NCI-H2081 (cell line): ENCODE measurements around the gene LEKR1.
"Not testable (repeated sequence)": the region's sequence is repeated elsewhere in the genome, so short reads cannot be mapped to it uniquely, and the experiment has no call there.

Experiments used
- DNase-seq, 2 experiments: peaks; one replicate each; lab custom pipeline; 2025; lab: John Stamatoyannopoulos, UW

LEKR1 gene

DNA sequence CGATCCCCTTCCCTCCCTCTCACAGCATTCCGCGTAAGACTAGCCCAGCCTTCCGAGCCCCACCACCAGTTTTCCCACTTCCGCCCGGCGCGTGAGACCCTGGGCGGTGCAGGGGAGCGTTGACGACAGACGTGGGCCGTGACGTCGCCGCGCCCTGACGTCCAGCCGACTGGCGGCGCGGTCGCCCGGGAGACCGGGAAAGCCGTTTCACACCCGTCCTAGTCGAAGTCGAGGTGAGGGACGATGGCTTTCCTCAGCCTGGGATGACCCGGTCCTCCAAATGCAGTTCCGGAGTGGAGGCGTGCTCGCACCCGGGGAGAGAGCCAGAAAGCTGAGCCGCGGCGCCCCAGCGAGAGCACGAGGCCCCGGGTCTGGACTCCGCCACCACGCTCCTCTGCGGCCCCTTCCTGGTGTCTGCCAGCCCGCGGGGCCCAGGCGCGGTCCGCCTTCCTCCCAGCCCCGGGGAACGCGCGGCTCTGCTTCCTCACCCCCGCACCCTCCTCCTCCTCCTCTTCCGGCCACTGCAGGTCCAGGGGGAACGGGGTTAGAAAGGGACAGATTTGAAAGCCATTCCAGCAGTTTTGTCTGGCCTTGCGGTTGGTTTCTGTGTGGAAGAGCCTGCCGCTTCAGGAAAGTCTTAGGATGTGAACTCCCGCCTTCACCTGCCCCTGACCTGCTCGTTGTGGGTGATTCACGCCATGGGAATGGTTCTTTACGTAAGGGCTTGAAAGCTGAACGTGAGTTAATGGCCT lies at the start of gene LEKR1:
TSS of gene LEKR1 (plus strand) at position 210 of the 752 bp plus-strand sequence. CDS start 2,977 bp downstream, outside the sequence.
- DNase-seq: peak; percentile 86 to 93

DNA sequence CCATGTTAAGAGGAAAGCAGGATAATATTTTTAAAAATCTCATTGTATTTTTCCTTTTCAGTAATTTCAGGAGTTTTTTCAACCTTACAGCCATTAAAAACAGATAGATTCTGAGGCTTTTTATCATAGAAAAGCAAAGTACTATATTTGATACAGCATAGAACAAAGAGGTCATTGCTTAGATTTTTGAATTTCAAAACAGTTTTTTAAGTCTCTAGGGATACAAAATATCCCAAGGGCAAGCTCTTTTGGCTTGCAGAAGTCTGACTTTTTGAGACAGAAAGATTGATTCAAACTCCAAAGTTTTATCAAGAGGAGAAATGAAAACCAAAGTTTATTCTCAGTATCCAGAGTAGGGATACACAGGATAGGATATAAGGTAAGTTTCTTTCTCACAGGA lies 49.3 kb upstream of the LEKR1 start:
- no peak for DNase-seq

DNA sequence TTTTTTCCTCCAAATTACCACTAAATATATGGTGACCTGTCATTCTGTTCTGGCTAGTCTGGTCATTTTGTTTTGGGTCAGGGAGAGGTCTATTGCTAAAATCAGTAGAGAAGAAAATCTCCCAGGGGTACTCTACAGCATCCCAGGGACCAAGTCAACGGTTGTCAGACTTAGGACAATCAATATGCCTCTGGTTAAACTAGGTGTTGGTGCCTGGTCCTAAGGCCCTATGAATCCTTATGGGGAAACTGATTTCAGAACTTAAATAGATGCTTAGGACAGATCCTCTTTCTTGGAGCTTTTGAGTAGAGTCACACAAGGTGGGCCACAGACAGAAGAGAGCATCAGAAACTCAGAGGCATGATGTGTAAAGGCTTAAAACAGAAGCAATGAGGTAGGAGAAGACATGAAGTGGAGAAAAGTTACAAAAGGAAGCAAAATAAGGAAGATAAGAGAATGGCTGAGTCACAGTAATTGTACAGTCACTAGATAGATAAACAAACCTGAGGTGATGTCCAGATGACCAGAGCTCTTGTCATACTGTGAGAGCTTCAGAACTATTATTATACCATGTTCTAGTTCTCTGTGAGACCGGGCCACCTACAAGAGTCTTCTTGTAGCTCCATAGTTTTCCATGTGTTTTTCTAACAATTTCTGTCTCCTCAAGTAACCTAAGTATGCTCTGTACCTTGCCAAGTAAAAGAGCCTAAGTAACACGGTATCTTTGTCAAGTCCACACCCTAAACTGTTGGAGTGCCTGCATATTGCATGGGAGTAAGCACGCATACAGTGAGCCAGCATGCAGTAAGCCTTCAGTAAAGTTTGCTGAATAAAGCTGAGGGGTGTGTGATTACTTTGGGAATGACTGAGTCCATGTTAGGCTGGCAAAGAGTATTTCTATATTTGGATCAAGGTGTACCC lies 44.6 kb upstream of the LEKR1 start:
- no peak for DNase-seq

DNA sequence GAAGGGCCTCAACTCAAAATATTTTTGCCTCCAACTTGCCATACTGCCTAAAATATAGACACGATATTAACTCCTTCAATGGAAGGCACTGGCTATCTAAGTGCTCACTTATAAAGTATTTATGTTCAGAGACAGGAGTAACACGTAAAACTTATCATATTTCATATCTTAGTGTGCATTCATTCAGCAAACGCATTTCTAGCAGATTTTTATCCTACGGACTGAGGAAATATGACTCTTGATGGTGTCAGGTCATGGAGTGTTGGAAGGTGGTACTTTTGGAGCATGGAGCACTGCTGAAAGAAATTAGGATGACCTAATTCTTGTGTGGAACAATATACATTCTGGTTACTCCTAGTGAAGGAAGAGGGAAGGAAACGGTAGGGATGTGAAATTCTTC lies 43.8 kb upstream of the LEKR1 start:
- DNase-seq: no peak

DNA sequence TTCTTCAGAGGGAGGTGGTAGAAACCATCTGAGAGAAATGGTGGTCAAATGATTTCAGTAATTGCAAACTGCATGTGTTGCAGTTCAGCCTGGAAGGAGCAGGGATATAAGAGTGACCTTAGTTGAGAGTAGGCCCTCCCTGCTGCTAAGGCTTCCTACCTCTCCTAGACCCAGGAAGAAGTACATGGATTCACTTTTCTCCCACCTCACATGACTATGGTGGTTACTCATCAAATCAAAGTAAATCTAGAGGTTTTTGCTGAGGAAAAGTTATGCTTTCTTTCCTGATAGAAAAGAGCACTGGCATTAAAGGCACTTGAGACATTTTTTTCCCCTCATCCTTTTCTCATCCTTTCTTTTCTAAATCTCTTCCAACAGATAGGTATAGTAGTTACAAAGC lies 43.2 kb upstream of the LEKR1 start:
- DNase-seq: no peak

DNA sequence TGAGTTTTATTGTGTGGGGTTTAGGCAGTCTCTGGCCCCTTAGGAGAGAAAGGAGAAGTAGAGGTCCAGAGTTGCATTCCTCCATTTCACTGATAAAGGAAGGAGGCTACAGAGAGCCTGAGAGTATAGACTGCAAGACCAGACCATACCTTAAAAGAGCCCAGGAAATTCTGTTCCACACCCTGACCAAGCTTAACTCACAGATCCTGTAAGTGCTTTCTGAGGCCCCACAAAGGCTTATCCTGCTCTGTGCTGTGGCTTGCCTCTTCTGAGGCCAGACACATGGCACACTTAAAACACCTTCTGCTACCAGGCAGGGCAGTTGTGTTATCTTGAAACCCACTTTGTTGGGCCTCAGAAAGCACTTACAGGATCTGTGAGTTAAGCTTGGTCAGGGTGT lies 39.2 kb upstream of the LEKR1 start:
- DNase-seq: no peak

DNA sequence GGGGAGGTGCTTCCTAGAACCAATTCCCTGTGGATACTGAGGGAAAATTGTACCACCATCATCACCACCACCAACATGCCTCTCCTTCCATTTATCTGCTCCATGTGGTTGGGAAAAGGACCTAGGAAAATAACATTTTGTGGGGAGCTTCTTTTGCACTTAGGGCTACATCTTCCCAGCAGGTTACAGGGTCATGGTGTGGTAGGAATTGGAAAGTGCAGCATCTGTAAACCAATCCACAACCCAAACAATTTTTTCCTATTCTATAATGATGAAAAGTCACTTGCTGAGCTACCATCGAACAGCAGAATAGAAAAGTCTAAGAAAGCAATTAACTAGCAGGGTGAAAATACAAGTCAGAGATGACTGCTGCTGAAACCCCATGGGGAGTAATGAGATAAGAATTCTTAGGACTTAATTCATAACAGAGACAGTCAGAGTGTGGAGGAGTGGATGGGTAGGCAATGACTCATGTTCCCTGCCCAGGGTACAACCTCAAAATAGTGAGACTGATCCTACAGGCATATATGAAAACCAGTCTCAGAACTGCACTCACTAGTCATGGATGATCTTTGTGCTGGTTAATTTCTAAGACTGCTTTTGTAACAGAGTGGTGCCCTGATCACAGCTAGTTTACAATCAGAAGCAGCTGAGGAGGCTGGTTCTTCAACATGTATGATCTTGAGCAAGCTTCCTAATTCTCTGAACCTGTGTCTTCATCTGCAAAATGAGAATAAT lies 38.1 kb upstream of the LEKR1 start:
- DNase-seq: no peak

DNA sequence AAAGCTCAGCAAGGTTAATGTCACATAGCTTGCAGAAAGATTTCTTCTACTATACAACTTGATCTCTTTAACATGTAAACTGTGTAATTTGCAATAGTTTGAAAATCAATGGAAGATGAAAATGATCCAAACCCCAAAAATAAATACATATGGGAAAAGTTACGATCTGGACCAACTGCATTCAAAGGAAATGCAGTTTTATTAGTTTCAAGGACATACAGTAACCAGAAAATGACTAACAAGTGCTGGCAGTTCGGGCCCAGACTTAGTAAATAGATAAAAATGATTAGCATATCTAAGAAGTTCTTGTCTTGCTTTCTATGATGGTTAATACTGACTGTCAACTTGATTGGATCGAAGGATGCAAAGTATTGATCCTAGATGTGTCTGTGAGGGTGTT lies 37.3 kb upstream of the LEKR1 start:
- DNase-seq: no peak

DNA sequence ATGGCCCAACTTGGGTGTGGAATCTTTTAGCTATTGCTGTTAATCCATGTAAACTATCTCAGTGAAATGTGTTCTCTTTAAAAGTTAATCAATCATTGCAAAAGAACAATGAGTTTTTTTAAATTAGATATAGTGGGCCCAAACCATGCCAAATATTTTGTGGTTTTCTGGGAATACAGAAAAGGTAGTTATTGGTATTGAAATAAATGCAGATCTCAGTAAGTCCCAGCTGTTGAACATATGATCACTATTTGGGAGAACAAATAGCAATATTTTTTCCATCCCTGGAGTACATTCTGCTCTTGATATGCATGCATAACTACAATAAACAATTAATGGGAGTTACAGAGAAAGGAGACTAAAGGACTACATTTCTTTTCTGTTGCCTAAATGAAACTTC lies 36.0 kb upstream of the LEKR1 start:
- no peak for DNase-seq

DNA sequence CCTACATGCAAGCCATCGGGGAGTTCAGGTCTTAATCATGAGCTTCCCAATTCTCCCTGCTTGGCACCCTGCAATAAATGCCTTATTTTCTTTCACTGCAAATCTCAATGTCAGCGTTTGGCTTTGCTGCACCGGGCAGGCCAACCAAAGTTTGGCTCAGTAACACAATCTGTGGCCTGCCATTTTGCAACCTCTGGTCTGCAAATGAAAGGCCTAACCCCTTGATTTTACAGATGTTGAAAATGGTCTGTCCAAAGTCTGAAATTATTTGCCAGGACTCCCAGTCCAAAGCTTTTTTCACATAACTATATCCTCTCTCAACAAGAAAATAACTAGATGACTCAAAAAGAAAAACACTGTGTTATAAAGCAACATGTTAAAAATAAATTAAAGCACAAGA lies 34.0 kb upstream of the LEKR1 start:
- DNase-seq: no peak

DNA sequence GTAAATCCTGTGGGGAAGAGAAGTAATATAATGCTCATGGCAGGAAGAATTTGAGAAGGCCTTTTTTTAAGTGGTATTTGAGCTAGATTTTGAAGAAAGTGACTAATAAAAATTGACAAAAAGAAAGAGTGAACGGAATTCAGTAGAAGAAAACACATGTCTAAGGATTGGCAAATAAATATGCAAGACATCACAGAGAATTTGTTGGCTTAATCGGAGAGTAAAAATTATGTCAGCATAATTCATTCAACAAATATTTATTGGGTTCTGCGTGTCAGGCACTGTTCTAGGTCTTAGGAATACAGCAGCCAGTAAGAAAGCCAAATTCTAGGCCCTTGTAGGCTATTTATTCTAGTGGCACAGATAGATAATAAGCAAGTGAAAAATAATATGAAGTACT lies 33.6 kb upstream of the LEKR1 start:
- DNase-seq: no peak

DNA sequence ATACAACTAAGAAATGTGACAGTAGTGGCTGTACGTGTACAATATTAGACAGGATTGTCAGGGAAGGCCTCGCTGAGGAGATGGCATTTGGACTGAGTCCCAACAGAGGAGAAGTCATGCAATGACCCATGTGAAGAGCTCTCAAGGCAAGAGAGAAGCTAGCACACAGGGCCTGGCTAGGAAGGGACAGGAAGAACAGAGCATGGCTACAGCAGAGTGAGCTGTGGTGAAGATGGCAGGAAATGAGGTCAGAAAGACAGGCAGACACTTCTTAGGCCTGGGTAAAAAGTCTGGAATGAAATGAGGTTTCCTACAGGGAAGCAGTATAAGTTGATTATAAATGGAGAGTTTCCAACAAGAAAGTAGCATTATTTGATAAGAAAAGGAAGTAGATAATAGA lies 33.2 kb upstream of the LEKR1 start:
- DNase-seq: no peak

DNA sequence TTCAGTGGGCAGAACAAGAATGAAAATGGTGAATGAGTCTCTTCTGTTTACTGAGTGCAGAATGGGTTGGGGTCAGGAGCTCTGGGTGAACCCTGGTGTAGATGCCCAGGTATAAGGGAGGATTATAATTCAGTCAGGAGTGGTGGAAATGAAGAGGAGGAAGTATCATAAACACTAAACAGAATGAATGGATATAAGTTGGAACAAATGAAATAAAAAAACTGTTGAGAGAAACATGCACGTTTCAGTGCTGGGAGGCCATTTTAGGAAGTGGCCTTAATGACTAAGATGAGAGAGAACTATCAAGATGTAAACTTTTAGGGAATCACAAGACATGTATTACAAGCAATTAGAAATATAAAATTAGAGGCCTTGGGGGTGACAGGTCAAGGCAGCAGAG lies 32.8 kb upstream of the LEKR1 start:
- DNase-seq: no peak

DNA sequence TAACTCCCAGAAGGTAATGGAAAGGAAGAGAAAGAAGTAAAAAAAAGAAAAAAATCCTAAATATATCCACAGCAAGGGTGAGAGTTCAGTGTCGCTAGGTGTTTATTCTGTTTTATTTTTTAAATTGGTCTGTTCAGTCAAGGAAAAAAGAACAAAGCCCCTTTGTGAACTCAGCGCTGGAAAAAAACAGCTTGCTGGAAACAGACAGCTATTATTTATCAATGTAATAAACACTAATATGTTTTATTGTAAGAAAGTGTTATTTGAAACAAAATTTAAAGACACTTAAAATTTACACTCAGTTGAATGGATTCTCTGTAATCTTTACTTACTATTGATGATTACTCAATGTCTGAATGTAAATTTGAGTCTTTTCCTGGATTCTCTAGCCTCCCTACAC lies 32.3 kb upstream of the LEKR1 start:
- no peak for DNase-seq

DNA sequence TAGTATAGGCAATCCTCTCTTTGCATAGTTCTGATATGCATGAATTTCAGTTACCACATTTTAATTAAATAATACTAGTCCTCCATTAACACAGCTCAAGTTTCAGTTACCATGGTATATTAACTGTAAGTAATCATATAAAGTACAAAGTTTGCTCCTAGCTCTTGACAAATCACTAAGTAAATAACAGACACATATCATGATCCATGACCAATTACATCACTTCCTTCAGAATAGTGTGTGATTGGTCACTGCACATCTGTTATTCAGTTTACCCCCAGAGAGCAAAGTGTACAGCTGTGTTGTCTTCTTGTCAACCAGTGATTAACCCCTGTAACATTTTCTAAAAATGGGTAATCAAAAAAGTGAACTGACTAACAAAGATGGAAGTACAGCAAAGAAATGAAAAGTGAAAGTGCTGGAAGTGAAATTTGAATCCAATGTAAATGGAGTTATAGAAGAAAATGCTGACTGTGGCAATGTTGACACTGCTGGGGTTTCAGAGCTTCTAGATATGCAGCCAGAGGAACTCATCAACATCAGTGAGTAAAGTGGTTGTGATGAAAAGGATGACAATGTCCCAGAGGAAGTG lies 30.2 kb upstream of the LEKR1 start:
- DNase-seq: no peak

DNA sequence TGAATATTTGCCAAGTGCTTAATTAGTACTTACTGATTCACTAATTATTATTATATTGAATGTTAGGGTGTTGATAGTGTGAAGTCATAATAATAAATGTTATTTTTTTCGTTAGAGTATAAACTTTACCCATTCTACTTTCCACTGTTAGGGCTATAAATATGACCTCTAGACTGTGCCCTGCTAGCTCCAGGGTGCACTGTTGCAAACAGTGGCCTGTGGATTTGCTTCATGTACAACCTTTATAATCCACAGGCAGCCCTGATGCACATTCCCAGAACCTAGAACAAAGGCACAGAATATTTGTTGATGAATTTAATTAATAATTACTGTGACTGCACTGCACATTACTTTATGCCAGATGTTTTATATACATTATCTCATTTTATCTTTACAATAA lies 28.8 kb upstream of the LEKR1 start:
- DNase-seq: no peak

DNA sequence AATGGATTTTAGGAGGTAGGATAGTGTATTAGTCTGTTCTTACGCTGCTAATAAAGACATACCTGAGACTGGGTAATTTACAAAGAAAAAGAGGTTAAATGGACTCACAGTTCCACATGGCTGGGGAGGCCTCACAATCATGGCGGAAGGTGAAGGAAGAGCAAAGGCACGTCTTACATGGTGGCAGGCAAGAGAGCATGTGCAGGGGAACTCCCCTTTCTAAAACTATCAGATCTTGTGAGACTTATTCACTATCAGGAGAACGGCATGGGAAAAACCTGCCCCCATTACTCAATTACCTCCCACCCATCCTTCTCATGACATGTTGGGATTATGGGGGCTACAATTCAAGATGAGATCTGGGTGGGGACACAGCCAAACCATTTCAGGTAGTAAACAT lies 25.9 kb upstream of the LEKR1 start:
- DNase-seq: not testable (repeated sequence)

DNA sequence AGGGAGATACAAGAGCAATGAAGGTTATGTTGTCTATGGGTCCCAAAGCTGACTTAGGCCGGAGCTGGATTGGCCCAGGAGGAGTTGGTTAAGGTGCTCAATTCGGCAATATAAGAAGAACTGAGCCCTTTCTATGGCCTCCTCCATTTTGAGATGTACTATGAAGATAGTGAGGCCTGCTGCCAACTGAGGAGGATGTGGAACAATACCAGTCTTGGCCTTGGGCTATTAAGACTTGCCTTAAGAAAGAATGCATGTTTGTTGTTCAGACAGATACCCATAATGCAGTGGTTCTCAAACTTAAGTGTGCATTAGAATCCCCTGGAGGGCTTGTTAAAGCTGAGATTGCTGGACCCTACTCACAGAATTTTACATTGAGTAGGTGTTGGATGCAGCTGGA lies 24.4 kb upstream of the LEKR1 start:
- DNase-seq: no peak

DNA sequence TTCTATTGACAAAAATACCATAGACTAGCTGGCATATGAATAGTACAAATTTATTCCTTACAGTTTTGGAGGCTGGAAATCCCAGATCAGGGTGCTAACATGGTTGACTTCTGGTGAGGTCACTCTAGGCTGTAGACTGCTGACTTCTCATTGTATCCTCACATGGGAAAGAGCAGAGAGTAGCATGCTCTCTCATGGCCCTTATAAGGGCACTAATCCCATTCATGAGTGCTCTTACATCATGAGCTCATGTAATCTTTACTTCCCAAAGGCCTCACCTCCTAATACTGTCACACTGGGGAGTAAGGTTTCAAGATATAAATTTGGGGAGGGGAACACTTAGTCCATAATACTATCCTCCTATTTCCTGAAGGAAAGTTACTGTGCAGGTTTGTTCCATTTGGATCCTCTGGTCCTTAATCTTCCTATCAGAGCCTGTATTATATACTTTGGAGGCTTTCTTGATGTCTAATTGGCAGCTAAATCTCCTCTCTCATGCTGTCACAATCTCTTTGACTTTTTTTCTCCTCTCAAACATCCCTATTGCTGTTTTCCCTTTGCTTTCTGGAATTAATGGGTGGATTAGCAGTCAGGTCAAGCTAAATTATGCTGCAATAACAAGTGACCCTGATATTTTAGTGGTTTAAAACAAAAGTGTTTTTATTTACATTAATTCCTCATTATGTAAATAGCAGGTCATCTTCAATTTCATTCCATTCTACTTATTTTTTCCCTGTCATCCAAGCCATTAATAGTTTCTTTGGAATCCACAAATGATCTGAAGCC lies 23.1 kb upstream of the LEKR1 start:
- no peak for DNase-seq

DNA sequence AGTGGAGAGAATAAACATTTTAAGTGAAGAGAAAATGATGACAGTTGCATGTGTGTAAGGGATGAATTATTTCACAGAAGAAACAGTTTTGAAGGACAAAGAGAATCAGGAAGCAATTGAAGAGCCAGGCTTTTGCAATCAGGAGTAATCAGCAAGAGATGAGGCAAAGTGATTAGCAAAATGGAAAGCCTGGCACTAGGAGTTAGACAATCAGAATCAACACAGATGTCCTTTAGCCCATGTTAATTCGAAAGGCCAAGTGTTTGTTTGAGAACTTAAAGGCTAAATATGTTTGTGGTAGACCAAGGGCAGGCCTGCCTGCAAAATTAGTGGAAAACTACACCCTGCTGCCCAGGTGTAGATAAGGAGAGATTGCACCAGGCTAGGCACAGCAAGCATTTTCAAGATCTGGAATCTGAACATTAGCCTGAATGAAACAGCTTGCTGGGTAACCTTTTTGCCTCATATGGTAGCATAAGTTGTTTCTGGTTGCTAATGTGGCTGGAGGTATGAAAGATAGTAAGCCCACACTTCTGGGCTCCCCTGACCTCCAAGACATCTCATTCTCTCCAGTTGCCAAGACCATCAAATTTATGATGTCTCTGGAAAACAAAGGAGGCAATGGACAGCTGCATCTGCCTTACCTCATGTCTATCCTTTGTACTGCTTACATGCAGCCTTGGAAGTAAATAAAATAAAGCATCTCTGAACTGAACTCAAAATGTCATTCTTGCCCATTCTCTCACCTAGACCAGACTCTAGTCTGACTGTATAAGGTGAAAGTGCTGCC lies 22.0 kb upstream of the LEKR1 start:
- no peak for DNase-seq

DNA sequence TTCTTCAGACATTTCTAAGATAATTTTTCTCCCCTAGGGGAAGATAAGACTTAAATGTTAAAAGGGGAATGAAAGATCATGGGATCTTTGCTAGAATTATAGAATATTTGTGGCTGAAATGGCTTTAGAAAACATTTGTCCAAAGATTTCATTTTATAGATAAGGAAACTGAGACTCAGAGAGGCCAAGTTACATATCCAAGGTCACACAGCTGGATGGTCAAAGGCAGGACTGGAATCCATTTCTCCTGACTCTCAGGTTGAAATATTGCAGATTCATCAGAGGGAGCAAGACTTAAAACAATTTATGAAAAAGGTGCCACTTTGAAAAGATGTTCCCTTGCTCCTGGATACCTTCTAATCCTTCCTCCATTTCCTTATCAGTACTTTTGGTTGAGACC lies 19.5 kb upstream of the LEKR1 start:
- no peak for DNase-seq
